ENCODE results near the gene CYFIP2.

CYFIP2 gene

DNA sequence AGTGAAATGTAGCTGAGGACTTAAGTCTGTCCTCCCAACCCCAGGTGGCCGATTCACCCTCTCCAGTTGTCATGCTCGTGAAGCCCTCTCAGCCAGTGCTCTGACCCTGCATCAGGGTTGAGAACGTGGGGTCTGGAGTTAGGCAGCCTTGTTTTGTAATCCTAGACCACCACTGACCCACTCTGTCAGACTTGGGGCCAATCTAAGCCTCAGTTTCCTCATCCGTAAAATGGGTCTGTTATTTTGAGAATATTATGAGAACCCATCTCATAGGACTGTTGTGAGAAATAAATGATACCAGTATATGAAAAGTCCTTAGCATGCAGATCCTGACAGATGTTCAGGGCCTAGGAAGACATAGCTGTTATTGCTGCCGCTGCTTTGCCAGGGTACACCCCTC, 37.1 kb downstream of the CYFIP2 start:
- DNase-seq (ENCODE audit: low read depth in 2 of 2): no peak
- TF ChIP-seq, protein P1, sequence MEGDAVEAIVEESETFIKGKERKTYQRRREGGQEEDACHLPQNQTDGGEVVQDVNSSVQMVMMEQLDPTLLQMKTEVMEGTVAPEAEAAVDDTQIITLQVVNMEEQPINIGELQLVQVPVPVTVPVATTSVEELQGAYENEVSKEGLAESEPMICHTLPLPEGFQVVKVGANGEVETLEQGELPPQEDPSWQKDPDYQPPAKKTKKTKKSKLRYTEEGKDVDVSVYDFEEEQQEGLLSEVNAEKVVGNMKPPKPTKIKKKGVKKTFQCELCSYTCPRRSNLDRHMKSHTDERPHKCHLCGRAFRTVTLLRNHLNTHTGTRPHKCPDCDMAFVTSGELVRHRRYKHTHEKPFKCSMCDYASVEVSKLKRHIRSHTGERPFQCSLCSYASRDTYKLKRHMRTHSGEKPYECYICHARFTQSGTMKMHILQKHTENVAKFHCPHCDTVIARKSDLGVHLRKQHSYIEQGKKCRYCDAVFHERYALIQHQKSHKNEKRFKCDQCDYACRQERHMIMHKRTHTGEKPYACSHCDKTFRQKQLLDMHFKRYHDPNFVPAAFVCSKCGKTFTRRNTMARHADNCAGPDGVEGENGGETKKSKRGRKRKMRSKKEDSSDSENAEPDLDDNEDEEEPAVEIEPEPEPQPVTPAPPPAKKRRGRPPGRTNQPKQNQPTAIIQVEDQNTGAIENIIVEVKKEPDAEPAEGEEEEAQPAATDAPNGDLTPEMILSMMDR (IDR thresholded peaks at IDR 0.05; ENCODE audit: low read depth, low read length): no peak

DNA sequence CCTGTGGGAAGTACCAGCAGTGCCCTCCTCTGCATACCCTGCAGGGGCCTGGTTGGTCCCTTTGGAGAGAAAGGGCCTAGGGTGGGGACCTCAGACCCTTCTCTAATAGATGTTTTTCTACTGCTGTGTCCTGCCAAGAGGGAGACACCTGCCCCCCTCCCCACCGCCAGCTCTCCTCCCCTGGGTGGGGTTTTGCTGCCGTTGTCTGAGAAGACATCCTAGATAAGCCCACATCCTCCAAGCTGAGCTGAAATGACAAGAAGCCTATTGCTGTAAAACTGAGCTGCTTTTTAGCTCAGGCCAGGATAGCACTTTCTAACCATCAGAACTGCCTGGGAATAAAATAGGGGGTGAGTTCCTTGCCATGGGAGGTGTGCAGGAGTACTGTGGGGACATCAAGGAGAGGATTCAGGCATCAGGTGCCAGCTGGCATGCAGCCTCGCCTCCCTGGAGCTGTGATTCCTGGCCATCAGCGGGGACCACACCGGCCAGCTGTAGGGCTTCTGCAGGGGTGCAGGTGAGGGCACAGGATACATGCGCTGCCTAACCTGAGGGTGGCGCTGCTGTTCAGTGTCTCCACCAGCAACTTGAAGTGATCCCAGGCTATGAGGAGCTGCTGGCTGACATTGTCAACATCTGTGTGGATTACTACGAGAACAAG, 37.9 kb downstream of the CYFIP2 start:
- DNase-seq (ENCODE audit: low read depth in 2 of 2): no peak
- TF ChIP-seq, protein P1 (IDR thresholded peaks at IDR 0.05; ENCODE audit: low read depth, low read length): peak; percentile 6

More for the DNA sequence above, 37.1 kb downstream of the CYFIP2 start:
- H3K4me3 ChIP-seq (replicated peaks in 1 of 2; ENCODE audit: low read depth in 2 of 2, low read length in 2 of 2): no peak overlapping the region

DNA sequence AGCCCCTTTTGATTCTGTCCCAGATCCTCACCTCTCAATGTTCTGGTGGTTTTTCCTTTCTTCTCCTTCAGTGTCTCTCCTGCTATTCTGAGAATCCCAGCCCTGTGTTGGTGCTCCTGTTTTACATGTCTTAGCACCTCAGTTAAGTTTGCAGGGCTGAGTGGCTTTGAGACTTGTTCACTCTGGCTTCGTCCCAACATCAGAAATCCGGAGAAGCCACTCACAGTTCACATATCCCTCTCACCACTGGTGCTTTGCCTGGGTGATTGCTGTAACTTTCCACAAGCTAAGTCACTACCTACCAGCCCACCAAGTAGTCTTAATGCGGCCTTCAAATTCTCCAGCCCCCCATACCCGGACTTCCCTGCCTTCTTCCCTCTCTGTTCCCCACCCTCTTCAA, 40.2 kb downstream of the CYFIP2 start:
- TF ChIP-seq, protein P1 (IDR thresholded peaks at IDR 0.05; ENCODE audit: low read depth, low read length): no peak
- no peak for DNase-seq (ENCODE audit: low read depth in 2 of 2)
- H3K4me3 ChIP-seq (replicated peaks in 1 of 2; ENCODE audit: low read depth in 2 of 2, low read length in 2 of 2): no peak overlapping the region

More for the DNA sequence above, 37.9 kb downstream of the CYFIP2 start:
- no peak overlapping the region for H3K4me3 ChIP-seq (replicated peaks in 1 of 2; ENCODE audit: low read depth in 2 of 2, low read length in 2 of 2)

DNA sequence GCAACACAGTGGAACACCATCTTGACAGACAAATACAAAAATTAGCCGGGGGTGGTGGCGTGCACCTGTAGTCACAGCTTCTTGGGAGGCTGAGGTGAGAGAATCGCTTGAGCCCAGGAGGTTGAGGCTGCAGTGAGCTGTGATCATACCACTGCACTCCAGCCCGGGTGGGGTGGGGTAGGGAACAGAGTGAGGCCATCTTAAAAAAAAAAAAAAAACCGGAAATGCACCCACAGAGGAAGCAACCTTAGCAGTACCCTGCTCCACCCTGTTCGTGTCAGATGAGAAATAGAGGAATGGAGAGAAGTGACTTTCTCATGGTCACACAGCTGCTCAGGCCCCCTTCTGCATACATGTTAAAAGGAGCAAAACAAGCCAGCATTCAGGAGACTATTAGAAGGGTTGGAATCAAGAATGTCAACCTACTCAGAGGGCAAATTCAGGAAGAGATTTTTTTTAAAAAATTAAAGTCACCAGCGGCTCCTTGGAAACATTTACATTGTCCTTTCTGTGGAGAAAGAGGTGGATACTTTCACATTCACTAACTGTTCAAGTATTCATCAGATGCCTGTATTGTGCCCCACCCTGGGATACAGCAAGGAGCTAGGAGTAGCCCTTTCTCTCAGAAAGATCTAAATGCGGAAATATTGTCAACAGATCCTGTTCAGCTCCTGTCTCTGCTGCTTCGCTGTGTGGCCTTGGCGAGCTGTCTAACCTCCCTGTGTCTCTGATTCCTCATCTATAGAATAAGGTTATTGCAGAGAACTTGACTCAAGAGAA, 41.0 kb downstream of the CYFIP2 start:
- TF ChIP-seq, protein P1 (IDR thresholded peaks at IDR 0.05; ENCODE audit: low read depth, low read length): no peak
- no peak for DNase-seq (ENCODE audit: low read depth in 2 of 2)
- no peak overlapping the region for H3K4me3 ChIP-seq (replicated peaks in 1 of 2; ENCODE audit: low read depth in 2 of 2, low read length in 2 of 2)

DNA sequence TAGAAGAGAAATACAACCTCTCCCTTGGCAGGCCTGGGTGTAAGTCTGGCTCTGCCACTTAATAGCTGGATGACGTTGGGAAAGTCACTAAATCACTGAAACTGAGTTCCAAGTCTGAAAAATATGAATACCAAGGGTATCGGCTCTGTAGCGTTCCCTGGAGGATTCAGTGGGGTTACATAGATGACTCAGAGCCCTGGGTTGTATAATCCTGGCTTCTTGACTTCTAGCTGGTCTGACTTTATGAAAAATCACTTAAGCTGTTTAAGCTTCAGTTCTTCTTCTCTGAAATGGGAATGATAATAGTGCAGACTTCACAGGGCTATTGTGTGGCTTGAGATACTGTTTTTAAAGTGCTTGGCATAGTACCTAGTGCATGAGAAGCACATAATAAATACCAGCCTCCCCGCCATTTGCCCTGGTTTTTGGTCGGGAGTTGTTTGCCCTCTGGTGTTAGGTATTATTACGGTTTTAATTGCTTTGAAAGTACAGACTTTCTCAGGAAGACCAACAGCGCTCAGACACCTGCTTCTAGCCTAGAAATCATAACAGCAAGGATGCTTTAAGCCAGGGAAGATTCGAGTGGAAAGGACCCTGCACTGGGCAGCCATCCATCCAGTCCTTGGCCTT, 43.0 kb downstream of the CYFIP2 start:
- H3K4me3 ChIP-seq (replicated peaks in 1 of 2; ENCODE audit: low read depth in 2 of 2, low read length in 2 of 2): no peak overlapping the region
- peak; percentile 28 to 75 for DNase-seq (ENCODE audit: low read depth in 2 of 2)
- TF ChIP-seq, protein P1 (IDR thresholded peaks at IDR 0.05; ENCODE audit: low read depth, low read length): no peak

DNA sequence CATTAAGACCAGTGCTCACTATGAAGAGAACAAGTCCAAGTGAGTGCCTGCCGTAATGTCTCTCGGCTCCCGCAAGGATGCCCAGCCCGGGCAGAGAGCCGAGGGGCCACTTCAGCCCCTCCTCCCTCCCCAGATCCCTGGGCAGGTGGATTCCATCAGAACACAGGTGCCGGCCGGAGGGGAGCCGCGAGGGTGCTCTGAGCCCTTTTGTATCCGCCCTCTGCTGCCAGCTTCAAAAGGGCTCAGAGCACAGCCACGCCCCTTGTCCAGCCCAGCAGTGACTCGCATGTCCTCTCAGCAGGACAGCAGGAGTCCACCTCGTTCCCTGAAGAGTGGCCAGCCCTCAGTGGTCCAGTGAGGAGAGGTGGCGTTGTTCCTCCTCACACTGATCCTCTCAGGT, 43.9 kb downstream of the CYFIP2 start:
- DNase-seq (ENCODE audit: low read depth in 2 of 2): no peak
- TF ChIP-seq, protein P1 (IDR thresholded peaks at IDR 0.05; ENCODE audit: low read depth, low read length): no peak
- H3K4me3 ChIP-seq (replicated peaks in 1 of 2; ENCODE audit: low read depth in 2 of 2, low read length in 2 of 2): no peak overlapping the region
